Spleen (tissue), 7 donors: ENCODE data around the gene NR2C2.

Source experiments
- POLR2A ChIP-seq, 3 donors: fragments of 450-650 bp; IDR thresholded peaks; one replicate each; pipeline ENCODE4 v1.5.1; 2017; ENCODE audit warnings: antibody characterized with exemption in 3 of 3, mild to moderate bottlenecking in 1 of 3
- POLR2AphosphoS5 ChIP-seq, 3 donors: sonication (generic); formaldehyde crosslinking; IDR thresholded peaks; one replicate each; pipeline ENCODE4 v1.5.1; 2017; ENCODE audit warnings: antibody characterized with exemption in 3 of 3
- TF ChIP-seq, protein P1 (sequence below), 11 experiments: fragments of 200-600 bp in 7 of 11; fragments of 450-650 bp in 4 of 11; sonication (generic) in 4 of 11; IDR thresholded peaks in 8 of 11; conservative IDR thresholded peaks in 3 of 11; 1 replicate in 7 of 11; 2 replicates in 4 of 11; pipeline versions ENCODE4 v1.4.0 to v1.8.0; 2016 to 2021; ENCODE audit warnings: antibody characterized with exemption in 11 of 11, inconsistent platforms in 4 of 11, mild to moderate bottlenecking in 1 of 11
- donor health status: DM: no; HTN: no; CAD: no; lungs with moderate emphysema.
- donor health status: DM: no; HTN: no; CAD: no.
- donor health status: DM: no; HTN: no; CAD: no.

DNA sequence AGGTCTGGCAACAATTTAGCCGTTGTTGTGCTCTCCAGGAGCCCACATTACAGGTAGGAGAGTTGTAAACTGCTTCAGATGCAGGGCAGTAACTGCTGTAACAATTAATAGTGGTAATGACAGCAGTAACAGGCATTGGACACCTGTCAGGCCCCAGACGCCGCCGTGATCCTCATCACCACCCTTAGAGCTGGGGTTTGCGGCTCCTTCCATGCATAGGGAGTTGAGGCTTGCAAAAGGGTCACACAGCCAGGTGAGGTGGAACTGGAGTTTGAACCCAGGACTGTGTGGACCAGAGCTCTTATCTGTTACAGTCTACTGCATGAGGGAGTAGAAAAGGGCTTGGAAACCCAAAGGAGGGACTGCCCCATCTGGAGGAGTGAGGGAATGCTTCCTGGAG is 26.8 kb upstream of the NR2C2 start:
- TF ChIP-seq, protein P1, sequence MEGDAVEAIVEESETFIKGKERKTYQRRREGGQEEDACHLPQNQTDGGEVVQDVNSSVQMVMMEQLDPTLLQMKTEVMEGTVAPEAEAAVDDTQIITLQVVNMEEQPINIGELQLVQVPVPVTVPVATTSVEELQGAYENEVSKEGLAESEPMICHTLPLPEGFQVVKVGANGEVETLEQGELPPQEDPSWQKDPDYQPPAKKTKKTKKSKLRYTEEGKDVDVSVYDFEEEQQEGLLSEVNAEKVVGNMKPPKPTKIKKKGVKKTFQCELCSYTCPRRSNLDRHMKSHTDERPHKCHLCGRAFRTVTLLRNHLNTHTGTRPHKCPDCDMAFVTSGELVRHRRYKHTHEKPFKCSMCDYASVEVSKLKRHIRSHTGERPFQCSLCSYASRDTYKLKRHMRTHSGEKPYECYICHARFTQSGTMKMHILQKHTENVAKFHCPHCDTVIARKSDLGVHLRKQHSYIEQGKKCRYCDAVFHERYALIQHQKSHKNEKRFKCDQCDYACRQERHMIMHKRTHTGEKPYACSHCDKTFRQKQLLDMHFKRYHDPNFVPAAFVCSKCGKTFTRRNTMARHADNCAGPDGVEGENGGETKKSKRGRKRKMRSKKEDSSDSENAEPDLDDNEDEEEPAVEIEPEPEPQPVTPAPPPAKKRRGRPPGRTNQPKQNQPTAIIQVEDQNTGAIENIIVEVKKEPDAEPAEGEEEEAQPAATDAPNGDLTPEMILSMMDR (IDR thresholded peaks at IDR 0.05 in 8 of 11, conservative IDR thresholded peaks at IDR 0.05 in 3 of 11): no peak
- TF ChIP-seq POLR2A (IDR thresholded peaks at IDR 0.05) (no peak), POLR2AphosphoS5 (IDR thresholded peaks at IDR 0.05) (no peak)
